Heart left ventricle (tissue), 16 donors: ENCODE results near the gene SLBP. TPM values are rescaled to one million over a fixed set of nuclear protein-coding genes. Genes with fewer than 3 reads are reported as not detected.

ENCODE experiments used
- ATAC-seq, 4 donors: fragments of 200-7000 bp; cut with Tn5 transposase; one replicate each; pipeline ENCODE4 v1.9.1; 2020 to 2022; ENCODE audit warnings: moderate library complexity in 4 of 4, mild to moderate bottlenecking in 3 of 4, moderate number of reproducible peaks in 1 of 4
- DNase-seq, 5 donors: peaks; one replicate each; pipeline ENCODE4 v3.0.0-alpha.2; 2020
- H3K27ac ChIP-seq, 12 donors: fragments of 200-600 bp; sonication (generic) in 4 of 12; one replicate each; pipeline versions ENCODE4 v1.5.0 to v1.8.0; 2016 to 2022; ENCODE audit warnings: mild to moderate bottlenecking in 2 of 12
- H3K27me3 ChIP-seq, 9 donors: fragments of 200-600 bp; sonication (generic) in 2 of 9; one replicate each; pipeline versions ENCODE4 v1.5.1 to v1.8.0; 2016 to 2022; ENCODE audit warnings: mild to moderate bottlenecking in 3 of 9
- H3K36me3 ChIP-seq, 9 donors: fragments of 200-600 bp; sonication (generic) in 2 of 9; one replicate each; pipeline versions ENCODE4 v1.5.0 to v1.8.0; 2018 to 2022; ENCODE audit warnings: mild to moderate bottlenecking in 2 of 9
- H3K4me1 ChIP-seq, 12 donors: fragments of 200-600 bp; sonication (generic) in 4 of 12; one replicate each; pipeline versions ENCODE4 v1.5.0 to v1.8.0; 2016 to 2022; ENCODE audit warnings: mild to moderate bottlenecking in 3 of 12
- H3K4me3 ChIP-seq, 12 donors: fragments of 200-600 bp; sonication (generic) in 4 of 12; one replicate each; pipeline versions ENCODE4 v1.5.0 to v1.8.0; 2017 to 2022; ENCODE audit warnings: mild to moderate bottlenecking in 9 of 12, moderate library complexity in 4 of 12
- H3K9me3 ChIP-seq, 12 donors: fragments of 200-600 bp; sonication (generic) in 4 of 12; one replicate each; pipeline versions ENCODE4 v1.5.0 to v1.8.0; 2016 to 2022; ENCODE audit warnings: mild to moderate bottlenecking in 1 of 12
- CTCF ChIP-seq, 12 donors: fragments of 200-600 bp; sonication (generic) in 4 of 12; IDR thresholded peaks; one replicate each; pipeline versions ENCODE4 v1.5.0 to v1.8.0; 2018 to 2022; ENCODE audit warnings: antibody characterized with exemption in 12 of 12, mild to moderate bottlenecking in 5 of 12
- POLR2A ChIP-seq, 2 donors: fragments of 450-650 bp; IDR thresholded peaks; one replicate each; pipeline ENCODE4 v1.6.1; 2017; ENCODE audit warnings: antibody characterized with exemption in 2 of 2, mild to moderate bottlenecking in 2 of 2, moderate library complexity in 2 of 2
- WGBS, 4 donors: extraction: QIAGEN DNeasy Blood & Tissue Kit in 2 of 4; methylation state at CpG; one replicate each; pipeline versions ENCODE4 v1.1.5 to v1.1.7; 2013 to 2018; 5-methylcytosine and 5-hydroxymethylcytosine counted together
- intact Hi-C, 10 donors: fragments of 100-400 bp; cut with DNase I; formaldehyde crosslinking; loops; one replicate each; pipeline versions ENCODE4 v1.11.1 to v1.14.2; 2022
- polyA plus RNA-seq, 2 donors: library from polyadenylated mRNA; stranded (reverse); fragments of 200-250 nt; gene quantifications; one replicate each; pipeline ENCODE4 v1.2.3, GENCODE V29; 2013
- total RNA-seq, 9 donors: library from RNA; depleted of rRNA in 2 of 9; stranded (reverse); fragments of >200 nt in 2 of 9; fragmentation: NEBNext Ultra II Directional in 3 of 9; extraction: Animal tissue kit (Norgen Biotek cat#: 25700) in 3 of 9; gene quantifications; one replicate each; pipeline versions ENCODE4 v1.1.0 to v1.2.4, GENCODE V29; 2016 to 2023
- donor health status: ischemic (EF 13 %, LVEDD 7.1; RV severe dilation, severe dysfunction).
- donor health status: healthy with polysubstance abuse.
- donor health status: DM: no; HTN: yes; CAD: no.
- donor health status: DM: no; HTN: no; CAD: no.
- donor health status: ischemic (EF 25% LVEDD 6.9; RV normal size, moderate dysfunction).
- donor health status: ischemic (EF 25% LVEDD 5.7; RV mildly dilated, moderate dysfunction).
- donor health status: healthy.
- donor health status: DM: yes; HTN: yes; CAD: no.
- donor health status: ischemic (EF 35%, LVEDD 5.7; RV mildly dilated, moderate dysfunction).
- donor health status: nonischemic (EF 11% LVEDD 7.7; RV severe dilation, severe dysfunction).
- donor health status: DM: yes; HTN: yes; CAD: no.
- donor health status: PGD.
- donor health status: ischemic (EF 29% LVEDD 5.4; RV normal size, mild dysfunction).
- donor health status: nonischemic (EF 23%, LVEDD 6.1; RV moderate dilation, normal function).

SLBP gene
- total and polyA plus RNA-seq, 11 donors, result 7.2 to 27.7 (median 11.7) TPM

DNA sequence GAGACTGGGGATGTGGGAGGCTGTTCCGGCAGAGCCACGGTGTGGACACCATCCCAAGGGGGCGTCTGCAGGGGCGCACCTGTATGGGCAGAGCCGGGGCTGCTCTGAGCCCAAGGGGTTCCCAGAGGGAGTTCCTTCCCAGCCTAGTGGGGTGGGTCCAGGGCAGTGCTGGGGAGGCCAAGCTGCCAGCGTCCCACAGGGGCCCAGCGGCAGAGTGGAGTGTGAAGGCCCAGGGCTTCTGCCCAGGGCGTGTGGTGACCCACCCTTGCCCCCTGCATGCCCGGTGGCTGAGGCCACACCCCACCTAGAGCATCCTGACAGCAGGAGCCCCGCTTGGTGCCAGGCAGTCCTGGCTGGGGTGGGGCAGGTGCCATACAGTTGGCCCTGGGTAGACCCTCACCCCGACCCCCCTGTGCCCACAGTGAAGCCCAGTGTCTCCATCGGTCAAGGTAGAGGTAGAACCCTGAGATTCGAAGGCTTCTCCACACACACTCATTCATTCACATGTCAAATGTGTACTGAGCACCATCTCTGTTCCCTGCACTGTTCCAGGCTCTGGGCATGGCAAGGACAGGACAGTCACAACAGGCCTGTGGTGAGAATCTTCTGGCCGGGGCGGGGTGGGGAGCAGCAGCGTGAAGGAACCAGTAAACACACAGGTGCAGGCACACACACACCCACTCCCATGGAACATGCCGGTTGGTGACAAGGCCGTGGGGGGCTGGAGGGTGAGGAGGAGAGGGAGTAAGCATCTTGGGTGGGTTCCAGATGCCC, 38.4 kb upstream of the SLBP start:
- Histone ChIP-seq H3K4me3 (no peak overlapping the region), H3K4me1 (peaks cover 0 to 22% (median 9%) of the 10 kb centered on the region in 12 donors), H3K9me3 (no peaks in the 10 kb centered on the region), H3K36me3 (no peaks in the 10 kb centered on the region), H3K27ac (no peak overlapping the region), H3K27me3 (peaks cover 0 to 7% (median 0%) of the 10 kb centered on the region in 9 donors)
- ATAC-seq, result no peak
- no peak for TF ChIP-seq POLR2A (IDR thresholded peaks at IDR 0.05)
- no peak for TF ChIP-seq CTCF (IDR thresholded peaks at IDR 0.05)
- intact Hi-C loops, result no loop called here
- WGBS, 4 donors, result 80 to 94% (median 89%) methylated on average over 10 to 18 of the region's 18 CpGs
- no peak for DNase-seq

GRCh38 chr4:1749826-1750225, 37.7 kb upstream of the SLBP start:
- ATAC-seq (no peak), DNase-seq (no peak)
- Histone ChIP-seq H3K4me1 (peaks cover 0 to 22% (median 9%) of the 10 kb centered on the region in 12 donors), H3K9me3 (no peaks in the 10 kb centered on the region), H3K36me3 (peaks cover 0 to 6% (median 0%) of the 10 kb centered on the region in 9 donors), H3K27ac (no peak overlapping the region), H3K27me3 (peaks cover 0 to 7% (median 0%) of the 10 kb centered on the region in 9 donors), H3K4me3 (no peak overlapping the region)
- intact Hi-C loops, result loop anchor here in 8 of 10 donors (2.0 to 5.0 kb wide), 4 partner anchors 57 to 152 kb away; no protein-coding TSS in a partner anchor
- WGBS, 4 donors, result 60 to 83% (median 73%) methylated on average over 8 to 14 of the region's 14 CpGs
- TF ChIP-seq POLR2A (IDR thresholded peaks at IDR 0.05) (no peak), CTCF (IDR thresholded peaks at IDR 0.05) (no peak)

DNA sequence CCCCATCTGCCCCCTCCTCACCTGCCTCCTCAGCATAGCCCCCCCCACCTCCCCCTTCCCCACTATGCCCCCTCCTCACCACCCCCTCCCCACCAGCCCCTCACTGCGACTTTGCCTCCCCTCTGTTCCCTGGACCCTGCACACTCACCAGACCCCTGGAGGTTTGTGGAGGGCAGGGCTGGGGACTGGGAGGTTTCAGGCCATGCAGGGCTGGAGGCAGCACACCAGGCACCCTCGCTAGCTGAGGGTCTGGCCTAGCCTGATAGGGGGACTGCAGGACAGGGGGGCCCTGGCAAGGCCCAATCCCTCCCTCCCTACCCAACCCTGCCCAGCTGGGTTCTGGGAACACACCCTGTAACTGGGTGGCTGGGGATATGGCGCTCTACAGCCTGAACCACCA, 37.3 kb upstream of the SLBP start:
- Histone ChIP-seq H3K27me3 (peaks cover 0 to 7% (median 0%) of the 10 kb centered on the region in 9 donors), H3K36me3 (peaks cover 0 to 11% (median 3%) of the 10 kb centered on the region in 9 donors), H3K27ac (no peak overlapping the region), H3K9me3 (no peaks in the 10 kb centered on the region), H3K4me1 (peaks cover 0 to 22% (median 9%) of the 10 kb centered on the region in 12 donors), H3K4me3 (no peak overlapping the region)
- ATAC-seq (no peak), DNase-seq (no peak)
- intact Hi-C loops, result loop anchor here in 8 of 10 donors (2.0 to 5.0 kb wide), 4 partner anchors 58 to 153 kb away; no protein-coding TSS in a partner anchor
- TF ChIP-seq POLR2A (IDR thresholded peaks at IDR 0.05), result no peak
- no peak for TF ChIP-seq CTCF (IDR thresholded peaks at IDR 0.05)
- WGBS, 4 donors, result 52 to 100% (median 75%) methylated on average over 2 to 3 of the region's 3 CpGs

DNA sequence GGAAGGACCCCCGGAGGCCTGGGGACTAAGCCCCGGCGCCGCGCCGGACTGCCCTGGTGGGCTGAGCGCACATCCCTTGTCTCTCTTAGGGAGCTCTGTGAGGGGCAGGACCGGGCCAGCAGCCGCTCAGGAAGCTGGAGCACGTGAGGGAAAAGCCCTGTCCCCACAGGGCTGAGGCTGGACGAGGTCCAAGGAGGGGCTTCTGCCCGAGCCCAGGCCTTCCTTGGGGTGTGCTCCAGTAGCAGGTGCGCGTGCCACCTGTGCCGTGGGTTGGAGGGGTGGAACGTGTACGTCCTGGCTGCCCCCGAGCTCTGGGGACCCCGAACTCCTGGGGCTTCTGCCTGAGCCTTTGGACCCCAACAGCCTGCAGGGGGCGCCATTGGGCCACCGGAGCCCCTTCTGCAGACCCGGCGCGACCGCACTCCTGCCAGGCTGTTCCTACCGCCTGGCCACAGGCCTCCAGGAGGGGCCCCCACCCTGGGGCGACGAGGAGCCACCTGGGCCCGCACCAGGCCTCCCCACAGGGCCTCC, 36.4 kb upstream of the SLBP start:
- ATAC-seq (peak in 3 of 4 donors; percentile 31 to 52 (median 44)), DNase-seq (peak; percentile 66 to 81 (median 67))
- Histone ChIP-seq H3K4me1 (peaks cover 0 to 22% (median 9%) of the 10 kb centered on the region in 12 donors), H3K36me3 (peaks cover 0 to 18% (median 4%) of the 10 kb centered on the region in 9 donors), H3K27ac (no peak overlapping the region), H3K27me3 (peaks cover 0 to 7% (median 0%) of the 10 kb centered on the region in 9 donors), H3K4me3 (no peak overlapping the region), H3K9me3 (no peaks in the 10 kb centered on the region)
- intact Hi-C loops, result loop anchor here (1.0 to 5.0 kb wide), 8 partner anchors 59 to 162 kb away; no protein-coding TSS in a partner anchor
- TF ChIP-seq POLR2A (IDR thresholded peaks at IDR 0.05) (no peak), CTCF (IDR thresholded peaks at IDR 0.05) (peak; percentile 67 to 81 (median 74))
- 3 to 10% (median 7%) methylated on average over 16 to 29 of the region's 29 CpGs for WGBS, 4 donors
